GM12873 (cell line): ENCODE measurements around the gene PFDN4.

Experiments
- TF ChIP-seq, protein P1 (sequence below): IDR thresholded peaks from 2 replicates; pipeline ENCODE4 v1.5.1; 2012; ENCODE audit warnings: low read depth, mild to moderate bottlenecking, moderate library complexity, low read length, control low read depth; ENCODE audit not compliant: insufficient read depth; ENCODE audit errors: missing control alignments

Gene PFDN4, protein sequence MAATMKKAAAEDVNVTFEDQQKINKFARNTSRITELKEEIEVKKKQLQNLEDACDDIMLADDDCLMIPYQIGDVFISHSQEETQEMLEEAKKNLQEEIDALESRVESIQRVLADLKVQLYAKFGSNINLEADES

GRCh38 chr20:54207743-54208547 lies at the start of gene PFDN4:
Gene PFDN4, plus strand, starts transcription at chr20:54208087. Its CDS starts 14 bp downstream, at chr20:54208101.
- TF ChIP-seq, protein P1, sequence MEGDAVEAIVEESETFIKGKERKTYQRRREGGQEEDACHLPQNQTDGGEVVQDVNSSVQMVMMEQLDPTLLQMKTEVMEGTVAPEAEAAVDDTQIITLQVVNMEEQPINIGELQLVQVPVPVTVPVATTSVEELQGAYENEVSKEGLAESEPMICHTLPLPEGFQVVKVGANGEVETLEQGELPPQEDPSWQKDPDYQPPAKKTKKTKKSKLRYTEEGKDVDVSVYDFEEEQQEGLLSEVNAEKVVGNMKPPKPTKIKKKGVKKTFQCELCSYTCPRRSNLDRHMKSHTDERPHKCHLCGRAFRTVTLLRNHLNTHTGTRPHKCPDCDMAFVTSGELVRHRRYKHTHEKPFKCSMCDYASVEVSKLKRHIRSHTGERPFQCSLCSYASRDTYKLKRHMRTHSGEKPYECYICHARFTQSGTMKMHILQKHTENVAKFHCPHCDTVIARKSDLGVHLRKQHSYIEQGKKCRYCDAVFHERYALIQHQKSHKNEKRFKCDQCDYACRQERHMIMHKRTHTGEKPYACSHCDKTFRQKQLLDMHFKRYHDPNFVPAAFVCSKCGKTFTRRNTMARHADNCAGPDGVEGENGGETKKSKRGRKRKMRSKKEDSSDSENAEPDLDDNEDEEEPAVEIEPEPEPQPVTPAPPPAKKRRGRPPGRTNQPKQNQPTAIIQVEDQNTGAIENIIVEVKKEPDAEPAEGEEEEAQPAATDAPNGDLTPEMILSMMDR, result peak; percentile 80

- TF ChIP-seq, protein P1, result no peak
Observed at GRCh38 chr20:54158226-54158625, 49.7 kb upstream of the PFDN4 start.

DNA sequence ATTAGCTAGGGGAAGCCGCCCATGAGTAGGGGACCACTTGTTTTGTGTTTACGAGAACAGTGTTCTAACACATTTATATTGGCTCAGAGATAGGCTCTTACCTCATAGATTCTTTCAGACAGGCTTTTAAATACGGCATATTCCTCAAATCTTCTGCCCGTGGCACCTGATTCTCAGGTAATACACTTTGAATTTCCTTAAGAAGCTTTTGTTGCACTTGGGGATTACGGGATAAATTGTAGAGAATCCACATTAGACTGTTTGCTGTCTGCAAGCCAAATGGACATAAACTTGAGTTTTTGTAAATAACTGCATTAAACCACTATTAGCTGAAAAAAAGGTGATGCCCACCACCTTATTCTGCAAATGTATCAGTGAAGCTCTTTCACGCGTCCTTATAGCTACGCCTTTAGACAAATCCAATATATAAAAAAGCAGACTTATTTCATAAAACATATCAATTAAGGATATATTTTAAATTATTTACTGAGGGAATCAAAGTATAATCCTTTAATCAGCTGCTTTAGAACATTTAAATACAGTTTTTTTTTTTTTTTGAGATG lies 49.0 kb upstream of the PFDN4 start:
- TF ChIP-seq, protein P1, result no peak

GRCh38 chr20:54160065-54161007 lies 47.6 kb upstream of the PFDN4 start:
- TF ChIP-seq, protein P1, result no peak

DNA sequence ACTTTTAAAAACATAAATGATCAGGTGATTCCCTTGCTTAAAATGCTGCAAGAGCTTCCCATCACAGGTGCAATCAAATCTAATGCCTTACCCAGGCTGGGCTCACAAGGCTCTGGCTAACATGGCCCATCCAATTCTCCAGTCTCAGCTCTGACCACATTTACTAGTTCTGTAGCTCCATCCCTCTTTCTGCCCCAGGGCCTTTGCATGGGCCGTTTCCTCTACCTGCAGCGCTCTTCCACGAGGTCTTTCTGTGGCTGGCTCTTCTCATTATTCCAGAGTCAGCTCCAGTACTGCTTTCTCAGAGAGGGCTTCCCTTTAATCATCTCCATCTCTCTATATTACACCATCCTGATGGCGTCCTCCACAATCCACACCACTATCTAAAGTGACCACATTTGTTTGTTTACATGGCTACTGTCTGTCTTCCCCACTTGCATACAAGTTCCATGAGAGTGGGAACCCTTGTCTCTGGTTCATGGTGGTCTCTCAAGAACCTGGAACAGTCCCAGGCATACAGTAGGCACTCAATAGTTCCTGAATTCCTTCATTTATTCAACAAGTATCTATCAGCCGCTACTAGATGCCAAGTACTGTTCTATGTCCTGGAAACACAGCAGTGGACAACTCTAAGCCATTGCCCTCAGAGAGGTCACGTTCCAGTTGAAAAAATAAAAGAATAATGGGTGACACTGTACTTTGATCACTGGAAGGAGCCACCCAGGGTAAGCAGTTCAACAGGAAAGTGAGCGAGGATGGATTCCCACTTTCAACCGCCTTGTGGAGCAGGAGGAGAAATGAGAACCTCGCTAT lies 46.7 kb upstream of the PFDN4 start:
- TF ChIP-seq, protein P1, result no peak

DNA sequence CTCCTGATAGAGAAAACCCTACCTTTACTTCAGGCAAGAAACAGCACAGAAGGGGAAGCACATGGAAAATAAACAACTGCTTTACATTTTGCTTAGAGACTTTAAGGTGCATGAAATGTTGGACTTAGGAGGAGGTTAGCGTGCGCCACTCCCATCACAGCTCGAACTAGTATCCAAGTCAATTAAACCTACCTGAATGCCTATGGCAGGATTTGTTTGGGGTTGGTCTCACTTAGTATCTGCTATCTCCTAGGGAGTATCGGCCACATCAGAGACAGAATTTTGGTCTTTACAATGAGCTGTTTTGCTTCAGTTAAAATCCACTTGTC lies 46.1 kb upstream of the PFDN4 start:
- TF ChIP-seq, protein P1, result no peak
